ENCODE results near the gene HERC6.

HERC6 gene

DNA sequence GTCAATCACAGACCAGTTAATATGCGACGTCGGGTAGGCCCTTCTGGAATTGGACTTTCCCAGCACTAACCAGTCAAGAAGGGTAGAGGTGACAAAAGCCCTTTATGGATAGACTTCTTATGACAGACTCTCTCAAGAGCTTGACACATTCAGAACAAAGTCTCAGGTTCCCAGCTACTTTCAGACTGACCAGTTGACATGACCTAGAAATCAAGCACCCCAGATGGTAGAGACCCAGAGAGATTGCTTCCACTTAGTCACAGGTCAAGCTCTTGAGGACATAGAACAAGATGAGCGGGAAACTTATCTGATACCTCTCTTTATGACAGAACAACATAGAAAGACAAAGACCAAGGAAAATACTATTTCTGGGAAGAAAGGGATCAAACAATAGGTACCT lies 21.4 kb upstream of the HERC6 start:
- no peaks in the 10 kb centered on the region for H3K27me3 ChIP-seq (replicated peaks; ENCODE audit: insufficient read depth, low read length)
- no peaks in the 10 kb centered on the region for H3K9me2 ChIP-seq (replicated peaks; ENCODE audit: insufficient read depth, low read length)
- H3K9me3 ChIP-seq (replicated peaks; ENCODE audit: insufficient read depth, low read length) = no peaks in the 10 kb centered on the region
- no peak overlapping the region for H3K9ac ChIP-seq (ENCODE audit: low read length)
- no peak overlapping the region for H2AFZ ChIP-seq (ENCODE audit: low read length)
- H3K4me1 ChIP-seq (ENCODE audit: low read length) = 0 out of 2 replicates have a peak, but pooled peaks cover 5% of the 10 kb centered on the region
- TF ChIP-seq, protein P1, sequence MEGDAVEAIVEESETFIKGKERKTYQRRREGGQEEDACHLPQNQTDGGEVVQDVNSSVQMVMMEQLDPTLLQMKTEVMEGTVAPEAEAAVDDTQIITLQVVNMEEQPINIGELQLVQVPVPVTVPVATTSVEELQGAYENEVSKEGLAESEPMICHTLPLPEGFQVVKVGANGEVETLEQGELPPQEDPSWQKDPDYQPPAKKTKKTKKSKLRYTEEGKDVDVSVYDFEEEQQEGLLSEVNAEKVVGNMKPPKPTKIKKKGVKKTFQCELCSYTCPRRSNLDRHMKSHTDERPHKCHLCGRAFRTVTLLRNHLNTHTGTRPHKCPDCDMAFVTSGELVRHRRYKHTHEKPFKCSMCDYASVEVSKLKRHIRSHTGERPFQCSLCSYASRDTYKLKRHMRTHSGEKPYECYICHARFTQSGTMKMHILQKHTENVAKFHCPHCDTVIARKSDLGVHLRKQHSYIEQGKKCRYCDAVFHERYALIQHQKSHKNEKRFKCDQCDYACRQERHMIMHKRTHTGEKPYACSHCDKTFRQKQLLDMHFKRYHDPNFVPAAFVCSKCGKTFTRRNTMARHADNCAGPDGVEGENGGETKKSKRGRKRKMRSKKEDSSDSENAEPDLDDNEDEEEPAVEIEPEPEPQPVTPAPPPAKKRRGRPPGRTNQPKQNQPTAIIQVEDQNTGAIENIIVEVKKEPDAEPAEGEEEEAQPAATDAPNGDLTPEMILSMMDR (IDR thresholded peaks at IDR 0.05; ENCODE audit: low read length) = no peak
- TF ChIP-seq EZH2phosphoT487 (IDR thresholded peaks at IDR 0.05; ENCODE audit: low read length) = no peak
- TF ChIP-seq EZH2 (optimal IDR thresholded peaks at IDR 0.05; ENCODE audit: low read depth, low read length) = no peak
- no peak overlapping the region for H3K4me2 ChIP-seq (ENCODE audit: low read depth, low read length)
- H4K20me1 ChIP-seq (ENCODE audit: insufficient read depth, low read length) = no peaks in the 10 kb centered on the region
- H3K36me3 ChIP-seq (replicated peaks; ENCODE audit: insufficient read depth, low read length) = no peaks in the 10 kb centered on the region
- H3K4me3 ChIP-seq (ENCODE audit: low read length) = no peak overlapping the region
- H3F3A ChIP-seq (ENCODE audit: insufficient read depth, low read length) = no peaks in the 10 kb centered on the region
- H3K79me2 ChIP-seq (ENCODE audit: low read length) = no peaks in the 10 kb centered on the region
- no peak overlapping the region for H3K27ac ChIP-seq (ENCODE audit: low read length)
- DNase-seq = no peak

GRCh38 chr4:88359558-88359957 lies 19.1 kb upstream of the HERC6 start:
- H3K9me2 ChIP-seq (replicated peaks; ENCODE audit: insufficient read depth, low read length) = no peaks in the 10 kb centered on the region
- no peaks in the 10 kb centered on the region for H3F3A ChIP-seq (ENCODE audit: insufficient read depth, low read length)
- no peak overlapping the region for H3K9ac ChIP-seq (ENCODE audit: low read length)
- no peaks in the 10 kb centered on the region for H3K79me2 ChIP-seq (ENCODE audit: low read length)
- H4K20me1 ChIP-seq (ENCODE audit: insufficient read depth, low read length) = no peaks in the 10 kb centered on the region
- no peak overlapping the region for H3K4me2 ChIP-seq (ENCODE audit: low read depth, low read length)
- no peak for TF ChIP-seq EZH2 (optimal IDR thresholded peaks at IDR 0.05; ENCODE audit: low read depth, low read length)
- TF ChIP-seq EZH2phosphoT487 (IDR thresholded peaks at IDR 0.05; ENCODE audit: low read length) = no peak
- TF ChIP-seq, protein P1 (IDR thresholded peaks at IDR 0.05; ENCODE audit: low read length) = no peak
- DNase-seq = peak; percentile 42
- H3K9me3 ChIP-seq (replicated peaks; ENCODE audit: insufficient read depth, low read length) = no peaks in the 10 kb centered on the region
- no peak overlapping the region for H3K4me3 ChIP-seq (ENCODE audit: low read length)
- no peak overlapping the region for H2AFZ ChIP-seq (ENCODE audit: low read length)
- H3K36me3 ChIP-seq (replicated peaks; ENCODE audit: insufficient read depth, low read length) = no peaks in the 10 kb centered on the region
- H3K4me1 ChIP-seq (ENCODE audit: low read length) = 0 out of 2 replicates have a peak, but pooled peaks cover 5% of the 10 kb centered on the region
- no peaks in the 10 kb centered on the region for H3K27me3 ChIP-seq (replicated peaks; ENCODE audit: insufficient read depth, low read length)
- H3K27ac ChIP-seq (ENCODE audit: low read length) = peak overlapping the region; percentile 50; the same call in 1 of the 2 replicates

DNA sequence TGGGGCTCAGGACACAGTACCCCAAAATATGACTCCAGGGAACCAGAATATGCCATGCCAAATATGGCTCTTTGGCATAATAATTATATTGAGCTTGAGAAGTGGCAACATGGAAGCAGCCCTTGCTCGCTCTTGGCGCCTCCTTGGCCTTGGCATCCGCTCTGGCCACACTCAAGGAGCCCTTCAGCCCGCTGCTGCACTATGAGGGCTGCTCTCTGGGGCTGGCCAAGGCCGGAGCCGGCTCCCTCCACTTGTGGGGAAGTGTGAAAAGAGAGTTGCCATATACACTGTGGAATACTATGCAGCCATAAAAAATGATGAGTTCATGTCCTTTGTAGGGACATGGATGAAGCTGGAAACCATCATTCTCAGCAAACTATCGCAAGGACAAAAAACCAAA lies 18.4 kb upstream of the HERC6 start:
- H3K4me2 ChIP-seq (ENCODE audit: low read depth, low read length) = no peak overlapping the region
- no peaks in the 10 kb centered on the region for H3K79me2 ChIP-seq (ENCODE audit: low read length)
- H3K4me1 ChIP-seq (ENCODE audit: low read length) = 0 out of 2 replicates have a peak, but pooled peaks cover 5% of the 10 kb centered on the region
- DNase-seq = no peak
- H3K9me2 ChIP-seq (replicated peaks; ENCODE audit: insufficient read depth, low read length) = no peaks in the 10 kb centered on the region
- peak overlapping the region; percentile 50; the same call in 1 of the 2 replicates for H3K27ac ChIP-seq (ENCODE audit: low read length)
- no peak overlapping the region for H3K4me3 ChIP-seq (ENCODE audit: low read length)
- H3K9me3 ChIP-seq (replicated peaks; ENCODE audit: insufficient read depth, low read length) = no peaks in the 10 kb centered on the region
- H3K9ac ChIP-seq (ENCODE audit: low read length) = no peak overlapping the region
- no peak overlapping the region for H2AFZ ChIP-seq (ENCODE audit: low read length)
- no peaks in the 10 kb centered on the region for H4K20me1 ChIP-seq (ENCODE audit: insufficient read depth, low read length)
- H3K27me3 ChIP-seq (replicated peaks; ENCODE audit: insufficient read depth, low read length) = no peaks in the 10 kb centered on the region
- no peaks in the 10 kb centered on the region for H3F3A ChIP-seq (ENCODE audit: insufficient read depth, low read length)
- H3K36me3 ChIP-seq (replicated peaks; ENCODE audit: insufficient read depth, low read length) = no peaks in the 10 kb centered on the region
- TF ChIP-seq EZH2 (optimal IDR thresholded peaks at IDR 0.05; ENCODE audit: low read depth, low read length) (no peak), EZH2phosphoT487 (IDR thresholded peaks at IDR 0.05; ENCODE audit: low read length) (no peak)
- TF ChIP-seq, protein P1 (IDR thresholded peaks at IDR 0.05; ENCODE audit: low read length) = no peak

Data from MM.1S (cell line).